Activated CD4-positive, CD25-positive, alpha-beta regulatory T cell treated with anti-CD3 and anti-CD28 coated beads, Interleukin-2, amount 50 U/mL, for 72 hours (primary cell): ENCODE measurements around the gene PRKD1.
"Not testable (repeated sequence)": the region's sequence is repeated elsewhere in the genome, so short reads cannot be mapped to it uniquely, and the experiment has no call there.

ENCODE experiments used
- DNase-seq: peaks from one replicate; pipeline ENCODE4 v3.0.0; 2021

PRKD1 gene

DNA sequence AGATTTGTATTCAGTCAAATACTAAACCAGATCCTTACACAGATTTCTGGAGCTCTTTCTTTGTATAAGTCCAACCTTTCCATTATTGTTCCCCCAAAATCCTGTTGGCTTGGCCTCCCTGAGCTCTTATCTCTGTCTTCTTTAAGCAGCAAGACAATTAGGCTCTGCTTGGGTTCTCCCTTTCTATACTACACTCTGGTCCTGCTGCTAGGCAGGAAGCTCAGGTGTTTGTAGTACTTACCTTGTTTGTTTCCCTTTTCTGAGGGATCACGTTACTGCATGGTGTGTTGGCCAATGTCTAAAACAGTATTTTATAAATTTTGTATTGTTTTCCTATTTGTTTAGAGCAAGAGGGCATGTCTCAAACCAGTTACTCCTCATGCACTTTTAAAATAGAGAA, 192.9 kb downstream of the PRKD1 start:
- DNase-seq: no peak

DNA sequence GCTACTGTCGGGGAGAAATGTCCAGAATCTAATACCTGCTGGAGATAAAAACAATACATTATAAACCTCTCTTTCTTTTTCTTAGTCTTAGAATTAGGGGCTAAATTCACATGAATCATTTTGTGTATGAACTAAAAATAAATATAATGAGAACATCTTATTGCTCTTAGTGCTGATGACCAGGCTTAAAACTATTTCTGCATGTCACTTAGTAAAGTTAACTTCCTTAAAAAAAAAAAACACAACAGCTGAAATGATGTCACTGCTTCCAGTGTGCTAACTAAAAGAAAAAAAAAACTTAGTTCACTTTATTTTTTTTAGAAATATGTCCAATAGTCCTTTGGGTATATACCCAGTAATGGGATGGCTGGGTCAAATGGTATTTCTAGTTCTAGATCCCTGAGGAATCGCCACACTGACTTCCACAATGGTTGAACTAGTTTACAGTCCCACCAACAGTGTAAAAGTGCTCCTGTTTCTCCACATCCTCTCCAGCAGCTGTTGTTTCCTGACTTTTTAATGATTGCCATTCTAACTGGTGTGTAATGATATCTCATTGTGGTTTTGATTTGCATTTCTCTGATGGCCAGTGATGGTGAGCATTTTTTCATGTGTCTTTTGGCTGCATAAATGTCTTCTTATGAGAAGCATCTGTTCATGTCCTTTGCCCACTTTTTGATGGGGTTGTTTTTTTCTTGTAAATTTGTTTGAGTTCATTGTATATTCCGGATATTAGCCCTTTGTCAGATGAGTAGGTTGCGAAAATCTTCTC, 200.9 kb downstream of the PRKD1 start:
- DNase-seq: not testable (repeated sequence)

DNA sequence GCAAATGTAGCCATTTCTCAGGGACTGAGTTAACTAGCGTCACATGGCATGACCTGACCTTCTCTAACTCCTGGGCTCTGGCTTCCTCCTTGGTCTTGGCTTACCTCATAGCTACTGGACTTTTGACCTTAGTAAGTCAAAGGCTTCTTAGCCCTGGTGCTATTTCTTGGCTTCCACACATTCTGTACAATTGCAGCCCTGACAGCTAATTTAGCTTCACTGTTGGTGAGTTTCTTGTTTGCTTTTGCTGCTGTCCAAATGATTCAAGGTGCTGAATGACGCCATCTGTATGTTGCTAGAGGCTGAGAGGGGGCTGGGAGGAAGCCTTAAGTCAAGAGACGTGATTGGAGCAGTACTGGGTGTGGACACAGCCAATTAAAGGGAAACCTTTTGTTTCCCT, 202.7 kb downstream of the PRKD1 start:
- DNase-seq: no peak

DNA sequence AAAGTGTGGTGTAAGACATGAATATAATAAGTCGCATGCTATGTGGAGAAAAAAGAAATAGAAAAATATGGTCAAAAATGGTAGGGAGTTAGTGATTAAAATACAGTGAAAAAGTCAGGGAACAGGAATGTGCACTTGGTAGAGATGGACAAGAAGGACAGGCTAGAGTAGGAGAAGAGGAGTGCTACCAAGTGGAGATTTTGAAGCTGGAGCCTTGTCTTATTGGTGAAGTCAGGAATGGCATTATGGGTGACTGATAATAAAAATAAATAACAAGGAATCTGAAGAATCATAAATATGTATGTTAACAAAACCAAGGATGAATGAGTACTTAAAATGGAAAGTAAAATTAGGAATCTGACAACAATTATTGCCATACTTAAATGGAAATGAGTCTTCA, 204.8 kb downstream of the PRKD1 start:
- DNase-seq: no peak

DNA sequence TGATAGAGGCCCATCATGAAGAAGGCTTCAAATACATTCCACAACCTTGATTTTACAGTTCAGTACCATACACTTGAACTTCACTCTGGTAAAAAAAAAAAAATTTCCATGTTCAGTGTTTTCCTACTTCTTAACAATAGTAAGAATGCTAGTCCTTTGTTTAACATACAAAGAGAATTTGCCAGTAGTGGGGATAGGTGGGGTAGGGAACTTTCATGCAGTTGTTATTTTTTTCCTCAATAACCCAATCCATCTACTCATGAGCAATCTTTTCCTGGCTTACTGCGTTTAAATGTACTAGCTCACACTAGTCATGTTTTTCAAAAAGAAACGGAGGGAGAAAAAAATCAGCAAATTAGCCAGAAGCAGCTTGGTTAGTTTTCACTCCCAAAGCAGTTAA, 206.1 kb downstream of the PRKD1 start:
- DNase-seq: no peak

DNA sequence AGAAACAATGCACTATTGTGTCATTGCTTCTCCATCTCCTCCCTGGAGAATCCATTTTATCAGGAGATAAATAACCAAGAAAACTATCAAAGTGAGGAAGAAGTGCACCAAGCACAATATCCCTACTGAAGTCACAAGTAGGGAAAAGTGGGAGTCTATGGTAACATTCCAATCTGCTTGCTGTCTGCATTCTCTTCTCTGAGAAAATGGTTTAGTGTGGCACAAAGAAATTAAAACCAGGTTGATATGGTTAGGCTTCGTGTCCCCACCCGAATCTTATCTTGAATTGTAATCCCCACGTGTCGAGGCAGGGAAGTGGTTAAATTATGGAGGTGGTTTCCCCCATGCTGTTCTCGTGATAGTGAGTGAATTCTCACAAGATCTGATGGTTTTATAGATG, 209.7 kb downstream of the PRKD1 start:
- DNase-seq: no peak

DNA sequence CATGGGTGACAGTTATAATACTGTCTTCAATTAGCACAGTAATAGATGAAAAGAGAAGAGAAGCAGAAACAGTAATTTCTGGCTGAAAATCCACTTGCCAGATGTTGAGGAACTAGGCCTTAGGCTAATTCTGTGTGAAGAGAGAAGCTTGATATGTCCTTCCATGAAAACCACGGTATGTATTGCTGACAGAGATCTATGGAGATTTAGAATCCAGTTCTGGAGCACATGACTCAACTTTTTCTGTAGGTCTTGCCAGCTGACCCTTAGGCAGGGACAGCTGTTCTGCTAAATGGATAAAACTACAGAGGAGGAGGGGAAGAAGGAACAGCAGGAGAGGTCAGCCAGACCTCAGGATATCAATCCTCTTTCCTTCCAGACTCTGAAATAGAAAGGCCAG, 211.5 kb downstream of the PRKD1 start:
- no peak for DNase-seq

DNA sequence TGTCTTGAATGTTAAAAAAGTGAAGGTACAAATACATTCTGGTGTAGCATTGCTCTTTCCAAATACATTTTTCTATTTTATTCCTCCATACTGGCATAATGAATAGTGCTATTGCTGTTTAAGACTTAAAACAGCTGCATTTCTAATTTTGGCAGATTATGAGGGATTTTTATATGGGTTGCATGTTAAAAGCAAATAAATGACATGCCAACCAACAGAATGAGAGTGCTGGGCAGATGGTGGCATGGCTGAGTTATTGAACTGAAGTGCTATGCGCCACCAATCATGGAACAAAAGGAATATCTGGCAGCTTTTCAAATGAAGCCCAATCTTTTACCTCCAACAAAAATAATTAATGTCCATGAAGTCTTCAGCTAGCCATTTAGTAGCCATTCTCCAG, 215.0 kb downstream of the PRKD1 start:
- DNase-seq: no peak

DNA sequence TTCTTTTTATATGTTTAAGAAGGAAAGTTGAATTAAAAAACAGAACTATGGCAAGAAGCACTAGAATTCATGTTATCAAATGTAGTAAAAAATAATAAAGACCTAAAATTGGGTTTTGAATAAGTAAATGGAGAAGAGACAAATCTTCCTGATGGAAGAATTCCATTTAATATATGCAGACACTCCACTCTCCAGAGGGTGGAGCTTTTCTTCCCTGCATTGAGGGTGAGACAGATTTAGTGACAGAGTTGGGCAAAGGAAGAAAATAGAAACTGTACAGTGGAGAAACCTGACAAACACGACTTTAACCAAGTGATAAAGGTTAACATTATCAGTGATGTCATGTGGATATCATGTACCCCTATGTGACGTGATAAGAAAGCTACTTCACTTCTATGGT, 217.6 kb downstream of the PRKD1 start:
- no peak for DNase-seq

DNA sequence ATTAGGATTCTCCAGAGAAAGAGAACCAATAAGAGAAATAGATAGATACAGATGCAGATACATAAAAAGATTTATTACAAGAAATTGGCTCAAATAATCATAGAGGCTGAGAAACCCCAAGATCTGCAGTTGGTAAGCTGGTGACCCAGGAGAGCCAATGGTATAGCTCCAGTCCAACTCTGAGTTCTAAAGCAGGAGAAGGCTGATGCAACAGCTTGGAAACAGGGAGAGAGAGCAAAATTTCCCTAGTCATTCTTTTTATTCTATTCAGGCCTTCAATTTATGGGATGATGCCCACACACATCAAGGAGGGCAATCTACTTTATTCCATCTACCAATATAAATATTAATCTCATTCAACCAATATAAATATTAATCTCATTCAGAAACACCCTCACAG, 218.2 kb downstream of the PRKD1 start:
- no peak for DNase-seq

DNA sequence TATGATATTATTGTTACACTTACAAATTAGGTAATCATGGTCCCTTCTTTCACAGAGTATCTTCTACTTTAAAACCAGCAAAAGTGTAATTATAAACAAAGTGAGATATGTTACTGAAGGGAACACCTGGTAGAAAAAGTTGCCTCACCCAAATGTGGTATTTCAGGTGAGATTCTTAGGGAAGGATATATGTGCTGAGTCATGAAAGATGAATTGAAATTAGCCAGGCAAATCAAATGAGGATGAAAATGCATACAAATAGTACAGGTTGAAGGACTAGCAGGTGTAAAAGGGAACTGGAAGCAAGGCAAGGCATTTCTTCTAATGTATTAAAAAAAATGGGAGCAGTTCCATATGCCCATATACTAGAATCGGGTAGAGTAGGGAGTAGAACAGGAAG, 220.9 kb downstream of the PRKD1 start:
- no peak for DNase-seq

DNA sequence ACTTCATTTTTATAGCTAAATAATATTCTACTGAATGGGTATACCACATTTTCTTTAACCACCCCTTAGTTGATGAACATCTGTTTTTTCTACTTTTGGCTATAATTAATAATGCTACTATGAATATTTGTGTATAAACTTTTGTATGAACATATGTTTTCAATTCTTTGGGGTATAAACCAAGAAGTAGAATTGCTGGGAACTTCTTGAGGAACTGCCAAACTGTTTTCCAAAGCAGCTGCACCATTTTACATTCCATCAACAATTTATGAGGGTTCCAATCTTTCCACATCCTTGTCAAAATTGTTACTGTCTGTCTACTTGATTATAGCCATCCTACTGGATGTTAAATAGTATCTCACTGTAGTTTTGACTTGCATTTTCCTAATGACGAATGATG, 221.8 kb downstream of the PRKD1 start:
- DNase-seq: no peak

DNA sequence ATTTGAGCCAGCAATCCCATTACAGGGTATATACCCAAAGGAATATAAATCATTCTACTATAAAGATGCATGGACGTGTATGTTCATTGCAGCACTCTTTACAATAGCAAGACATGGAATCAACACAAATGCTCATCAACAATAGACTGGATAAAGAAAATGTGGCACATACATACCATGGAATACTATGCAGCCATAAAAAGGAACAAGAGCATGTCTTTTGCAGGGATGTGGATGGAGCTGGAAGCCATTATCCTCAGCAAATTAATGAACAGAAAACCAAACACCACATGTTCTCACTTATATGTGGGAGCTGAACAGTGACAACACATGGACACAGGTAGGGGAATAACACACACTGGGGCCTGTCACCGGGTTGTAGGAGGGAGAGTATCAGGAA, 238.1 kb downstream of the PRKD1 start:
- DNase-seq: not testable (repeated sequence)

DNA sequence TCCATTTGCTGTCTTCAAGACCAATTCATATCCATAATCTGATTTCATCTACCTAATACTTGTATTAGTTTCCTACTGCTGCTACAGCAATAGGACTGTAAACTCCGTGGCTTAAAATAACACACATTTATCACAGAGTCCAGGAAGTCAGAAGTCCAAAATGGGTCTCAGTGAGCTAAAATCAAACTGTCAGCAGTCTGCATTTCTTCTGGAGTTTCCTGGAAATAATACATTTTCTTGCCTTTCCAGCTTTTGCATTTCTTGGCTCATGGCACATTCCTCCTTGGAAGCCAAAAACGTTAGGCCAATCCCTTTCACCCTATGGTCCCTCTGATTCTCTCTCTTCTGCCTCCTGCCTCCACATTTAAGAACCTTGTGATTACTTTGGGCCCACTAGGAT, 239.8 kb downstream of the PRKD1 start:
- DNase-seq: no peak

DNA sequence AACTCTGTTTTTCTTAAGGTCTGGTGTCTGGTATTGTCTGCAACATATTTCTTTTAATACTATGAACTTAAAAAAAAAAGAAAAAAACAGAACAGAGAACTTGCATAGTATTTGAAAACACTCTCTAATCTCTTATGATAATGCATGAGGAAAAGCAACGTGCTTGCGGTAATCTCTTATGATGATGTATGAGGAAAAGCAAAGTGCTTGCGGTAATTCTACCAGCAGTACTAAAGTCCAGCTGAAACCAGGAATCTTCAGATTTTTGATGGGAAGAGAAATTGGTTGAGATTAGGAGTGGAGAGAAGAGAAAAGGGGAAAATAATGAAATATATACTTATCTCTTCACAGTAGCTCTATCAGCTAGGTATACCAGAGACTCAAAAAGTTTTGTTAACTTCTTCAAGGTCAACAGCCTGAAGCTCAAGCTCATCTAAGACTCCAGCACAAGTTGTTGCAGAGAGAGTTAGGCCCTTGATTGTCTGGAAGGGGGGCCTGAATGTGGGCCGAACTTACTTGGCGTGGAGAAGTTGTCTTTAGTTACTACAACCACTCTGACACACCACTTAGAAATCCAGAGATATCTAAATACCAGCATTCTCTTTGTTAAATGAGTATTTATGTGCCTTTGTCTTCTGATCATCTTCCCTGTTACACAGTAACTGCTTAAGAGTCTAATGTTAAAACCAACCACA, 240.4 kb downstream of the PRKD1 start:
- DNase-seq: no peak

DNA sequence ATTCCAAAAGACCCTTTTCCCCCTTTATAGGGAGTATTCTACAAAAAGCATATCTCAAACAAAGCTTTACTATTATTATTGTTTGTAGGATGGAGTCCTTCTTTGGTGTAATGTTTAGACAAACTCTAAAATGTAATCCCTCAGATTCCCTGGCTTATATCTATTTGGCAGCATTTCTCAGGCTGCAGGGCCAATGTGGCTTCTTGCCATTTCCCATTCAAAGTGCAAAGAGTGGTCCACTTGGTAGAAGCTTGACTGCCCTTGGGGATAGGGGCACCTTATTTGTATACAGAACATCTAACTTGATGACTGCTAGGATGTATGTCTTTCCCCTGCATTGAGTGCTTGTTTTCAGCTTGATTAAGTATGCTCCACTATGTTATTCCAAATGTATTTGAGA, 242.7 kb downstream of the PRKD1 start:
- DNase-seq: no peak

DNA sequence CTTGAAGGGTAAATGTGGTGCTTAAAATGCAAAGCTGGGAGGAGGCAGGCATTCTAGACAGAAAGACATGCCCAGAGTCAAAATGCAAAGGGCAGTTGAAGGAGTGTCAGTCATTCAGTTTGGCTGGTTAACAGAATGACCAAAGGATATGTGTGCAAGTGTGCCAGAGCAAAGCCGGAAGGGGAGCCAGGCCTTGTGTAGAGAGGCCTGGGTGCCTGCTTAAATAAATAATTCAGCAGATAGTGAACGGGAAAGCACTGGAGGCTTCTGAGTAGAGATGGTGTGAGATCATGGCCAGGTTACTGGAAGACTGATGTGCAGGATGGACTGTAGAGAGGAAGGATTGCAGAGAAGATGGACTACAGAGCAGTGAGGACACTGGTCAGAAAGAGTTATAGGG, 244.9 kb downstream of the PRKD1 start:
- DNase-seq: no peak

DNA sequence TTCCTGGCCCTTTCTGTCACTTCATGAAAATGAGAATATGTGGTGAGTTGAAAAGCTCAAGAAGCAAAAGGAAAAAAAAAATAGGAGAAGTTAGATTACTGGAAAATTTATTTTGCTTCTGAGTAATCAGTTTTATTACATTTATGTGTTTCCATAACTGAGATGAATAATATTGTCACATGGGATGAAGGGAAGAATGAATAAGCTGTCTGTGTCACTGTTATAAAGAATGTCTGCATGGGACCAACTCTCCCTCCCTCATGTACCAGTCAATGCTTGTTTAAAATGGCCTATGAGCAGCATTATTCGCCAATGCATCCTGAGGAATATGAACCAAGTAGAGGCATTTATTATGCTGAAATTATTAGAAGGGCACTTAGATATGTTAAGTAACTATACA, 246.3 kb downstream of the PRKD1 start:
- DNase-seq: no peak

DNA sequence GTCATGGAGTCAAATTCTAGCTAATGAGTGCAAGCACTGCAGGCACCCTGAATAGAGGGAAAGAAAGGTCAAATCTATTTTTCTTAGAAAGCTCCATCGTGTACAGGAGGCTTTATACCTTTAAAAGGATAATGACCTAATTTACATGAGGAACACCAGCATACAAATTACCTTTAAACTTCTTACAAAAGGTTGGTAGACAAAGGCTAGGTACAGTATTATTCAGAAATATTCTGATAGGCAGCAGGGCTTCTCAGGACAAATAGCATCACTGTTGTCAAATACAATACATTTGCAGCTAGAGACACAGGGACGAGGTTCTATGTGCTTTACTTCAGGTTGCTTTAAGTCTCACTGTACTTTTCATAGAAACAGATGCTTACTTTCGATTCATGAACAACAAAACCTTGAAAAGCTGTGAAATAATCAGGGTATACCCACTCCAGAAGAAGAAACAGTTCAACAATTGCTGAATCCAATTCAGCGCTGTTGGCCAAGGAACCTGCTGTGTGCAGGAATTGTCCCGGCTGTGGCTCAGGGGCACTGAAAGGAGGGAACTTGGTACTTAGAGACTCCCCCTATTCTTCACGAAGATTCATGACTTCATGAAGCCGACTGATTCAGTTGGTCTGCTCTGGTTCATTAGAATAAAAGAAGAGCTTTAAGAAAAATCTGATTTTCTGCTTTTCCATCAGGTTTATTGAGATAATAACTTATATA, 252.9 kb downstream of the PRKD1 start:
- no peak for DNase-seq

DNA sequence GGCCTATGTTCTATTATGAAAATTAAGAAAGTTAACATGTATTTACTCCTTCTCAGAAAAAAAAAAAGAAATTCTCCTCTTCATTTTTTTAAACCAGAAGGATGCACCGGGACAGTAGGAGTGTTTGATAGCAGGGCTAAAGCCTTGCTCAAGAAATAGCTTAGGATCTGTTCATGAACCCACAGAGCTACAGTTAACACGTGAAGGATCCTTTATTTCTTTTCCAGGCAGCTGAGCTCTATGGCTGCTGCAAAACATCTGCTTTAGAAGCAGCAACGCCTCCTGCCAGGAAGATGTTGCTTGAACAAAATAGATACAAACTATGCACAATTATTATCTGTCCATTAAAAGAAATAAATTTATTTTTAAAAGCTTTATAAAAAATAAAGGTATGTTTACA, 254.8 kb downstream of the PRKD1 start:
- no peak for DNase-seq

DNA sequence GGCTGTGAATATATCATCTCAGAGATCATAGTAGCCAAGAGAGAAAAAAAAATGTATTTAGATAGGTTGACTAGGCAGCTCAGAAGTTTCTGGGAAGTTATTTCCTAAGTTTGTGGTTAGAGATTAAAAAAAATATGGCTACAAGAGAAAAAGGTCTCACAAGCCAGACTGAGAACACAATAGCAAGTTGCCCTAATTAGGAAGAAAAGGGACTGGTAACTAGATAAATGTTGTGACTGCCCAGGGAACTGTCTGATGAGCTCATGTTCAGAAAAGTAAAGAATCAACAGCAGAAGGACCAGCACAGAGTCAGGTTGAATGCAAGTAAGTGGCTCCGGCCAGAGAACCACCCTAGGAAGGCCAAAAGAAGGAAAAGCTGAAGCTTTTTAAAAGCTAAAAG, 256.6 kb downstream of the PRKD1 start:
- DNase-seq: no peak

DNA sequence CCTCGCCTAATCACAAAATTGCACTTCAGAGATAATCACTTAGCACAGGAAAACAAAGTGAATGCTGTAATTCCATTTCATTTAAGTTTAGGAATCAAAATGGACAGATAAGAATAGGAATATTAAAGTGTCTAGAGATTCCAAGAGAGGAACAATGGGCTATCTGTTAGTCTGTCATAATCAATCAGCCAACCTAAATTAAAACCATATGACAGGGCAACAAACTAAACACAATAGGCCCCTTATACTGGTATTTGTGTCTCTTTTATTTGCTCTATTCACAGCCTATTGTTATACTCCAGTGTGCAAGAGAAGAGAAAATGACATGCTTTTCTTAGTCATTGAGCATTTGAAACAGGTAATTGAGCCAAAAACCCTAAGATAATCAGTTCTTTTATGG, 259.4 kb downstream of the PRKD1 start:
- no peak for DNase-seq

DNA sequence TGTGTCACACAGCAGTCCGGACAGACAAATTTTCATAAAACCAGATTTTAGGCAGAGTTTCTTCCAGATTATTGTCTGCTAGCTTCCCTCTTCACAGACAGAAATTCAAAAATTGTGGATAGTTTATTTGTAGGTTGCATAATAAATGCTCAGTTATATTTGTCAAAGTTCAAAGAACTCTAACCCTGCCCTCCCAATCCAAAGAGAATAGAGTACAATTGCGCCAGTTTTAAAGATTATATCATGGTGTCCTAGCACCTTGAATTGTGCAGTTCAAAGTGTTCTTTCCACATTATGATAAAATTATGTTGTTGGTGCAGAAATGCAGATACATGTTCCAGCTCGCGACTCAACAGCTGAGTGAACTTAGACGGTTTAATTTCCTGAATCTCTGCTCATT, 263.1 kb downstream of the PRKD1 start:
- DNase-seq: no peak

DNA sequence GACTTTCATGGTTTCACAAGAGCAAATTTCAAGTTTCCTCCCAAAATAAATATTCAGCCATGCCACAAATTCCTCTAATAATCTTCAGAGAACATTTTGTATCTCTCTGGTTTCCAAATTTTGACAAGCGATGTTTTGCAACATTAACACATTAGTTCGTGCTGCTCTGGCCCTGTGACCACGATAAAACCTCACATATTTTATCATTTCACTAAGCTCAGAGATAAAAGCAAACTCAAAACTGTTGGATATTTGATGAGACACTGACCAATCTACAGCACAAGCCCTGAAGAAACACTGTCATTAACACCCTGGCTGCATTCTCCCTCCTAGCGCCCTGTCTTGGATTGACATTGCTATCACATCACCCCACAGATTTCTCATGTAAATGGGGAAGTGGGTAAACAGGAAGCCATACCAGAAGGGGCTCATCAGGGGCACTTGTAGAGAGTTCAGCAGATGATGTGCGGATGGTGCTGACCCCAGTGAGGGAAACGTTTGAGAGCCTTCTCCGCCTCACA, 264.3 kb downstream of the PRKD1 start:
- DNase-seq: no peak
